Right atrium auricular region (tissue), 2 donors: ENCODE measurements around the gene ELFN1. TPM values are rescaled to one million over a fixed set of nuclear protein-coding genes. Genes with fewer than 3 reads are reported as not detected.
A peak's percentile ranks its signal among the peaks of the same experiment; 100 is the strongest.

Experiments used
- DNase-seq: peaks from one replicate; pipeline ENCODE4 v3.0.0-alpha.2; 2019; ENCODE audit warnings: low spot score
- H3K27ac ChIP-seq, 2 donors: fragments of 200-600 bp; sonication (generic); 1 replicate in 1 of 2; 2 replicates in 1 of 2; pipeline ENCODE4 v1.5.1; 2016 to 2019
- H3K27me3 ChIP-seq, 2 donors: fragments of 200-600 bp; sonication (generic); one replicate each; pipeline versions ENCODE4 v1.5.1 to v1.6.0; 2017 to 2019
- H3K36me3 ChIP-seq: fragments of 200-600 bp; sonication (generic); one replicate; pipeline ENCODE4 v1.5.1; 2016
- H3K4me1 ChIP-seq, 2 donors: fragments of 200-600 bp; sonication (generic); one replicate each; pipeline versions ENCODE4 v1.5.1 to v1.6.0; 2017 to 2019
- H3K4me3 ChIP-seq, 2 donors: fragments of 200-600 bp; sonication (generic); 1 replicate in 1 of 2; 2 replicates in 1 of 2; pipeline ENCODE4 v1.5.1; 2017 to 2019; ENCODE audit warnings: mild to moderate bottlenecking in 1 of 2, moderate library complexity in 1 of 2
- H3K9me3 ChIP-seq, 2 donors: fragments of 200-600 bp; sonication (generic); one replicate each; pipeline ENCODE4 v1.5.1; 2019
- CTCF ChIP-seq, 2 donors: fragments of 200-600 bp; sonication (generic); IDR thresholded peaks; one replicate each; pipeline ENCODE4 v1.5.1; 2019; ENCODE audit warnings: antibody characterized with exemption in 2 of 2
- total RNA-seq, 2 donors: library from RNA; depleted of rRNA; stranded (reverse); fragments of >200 nt; gene quantifications; one replicate each; pipeline ENCODE4 v1.1.0, GENCODE V29; 2016

The ELFN1 gene
- total RNA-seq, 2 donors from 2014 or later, result 6.5 to 15.3 TPM

- no peaks in the 10 kb centered on the region for H3K27me3 ChIP-seq
- no peak for TF ChIP-seq CTCF (IDR thresholded peaks at IDR 0.05)
- no peaks in the 10 kb centered on the region for H3K9me3 ChIP-seq
- H3K27ac ChIP-seq, result no peak overlapping the region
- H3K4me3 ChIP-seq, result no peak overlapping the region
- no peak for DNase-seq
- H3K36me3 ChIP-seq, result no peaks in the 10 kb centered on the region
- peaks cover 0 to 18% of the 10 kb centered on the region in 2 donors for H3K4me1 ChIP-seq
These were observed 83.4 kb downstream of the ELFN1 start for GRCh38 chr7:1753564-1753867.

GRCh38 chr7:1754345-1754908 is 84.3 kb downstream of the ELFN1 start:
- no peak for TF ChIP-seq CTCF (IDR thresholded peaks at IDR 0.05)
- no peak for DNase-seq
- H3K27ac ChIP-seq, result no peak overlapping the region
- H3K36me3 ChIP-seq, result no peaks in the 10 kb centered on the region
- H3K4me3 ChIP-seq, result no peak overlapping the region
- no peaks in the 10 kb centered on the region for H3K27me3 ChIP-seq
- H3K9me3 ChIP-seq, result no peaks in the 10 kb centered on the region
- H3K4me1 ChIP-seq, result peaks cover 0 to 17% of the 10 kb centered on the region in 2 donors

- no peak for TF ChIP-seq CTCF (IDR thresholded peaks at IDR 0.05)
- H3K9me3 ChIP-seq, result no peaks in the 10 kb centered on the region
- DNase-seq, result no peak
- no peaks in the 10 kb centered on the region for H3K27me3 ChIP-seq
- H3K27ac ChIP-seq, result no peak overlapping the region
- H3K36me3 ChIP-seq, result no peaks in the 10 kb centered on the region
- H3K4me1 ChIP-seq, result peaks cover 0 to 9% of the 10 kb centered on the region in 2 donors
- H3K4me3 ChIP-seq, result no peak overlapping the region
These were observed 85.9 kb downstream of the ELFN1 start for GRCh38 chr7:1755783-1756625.

- DNase-seq, result no peak
- H3K36me3 ChIP-seq, result no peaks in the 10 kb centered on the region
- no peak overlapping the region for H3K27ac ChIP-seq
- H3K4me1 ChIP-seq, result peaks cover 0 to 9% of the 10 kb centered on the region in 2 donors
- TF ChIP-seq CTCF (IDR thresholded peaks at IDR 0.05), result no peak
- no peak overlapping the region for H3K4me3 ChIP-seq
- no peaks in the 10 kb centered on the region for H3K27me3 ChIP-seq
- peaks cover 0 to under 1% of the 10 kb centered on the region in 2 donors for H3K9me3 ChIP-seq
These were observed 87.5 kb downstream of the ELFN1 start for GRCh38 chr7:1757601-1758000.

GRCh38 chr7:1758028-1758858 is 88.2 kb downstream of the ELFN1 start:
- Histone ChIP-seq H3K9me3 (peaks cover 0 to 7% of the 10 kb centered on the region in 2 donors), H3K4me3 (no peak overlapping the region), H3K27ac (peak overlapping the region in 1 of 2 donors; percentile 51), H3K36me3 (no peaks in the 10 kb centered on the region), H3K27me3 (no peaks in the 10 kb centered on the region), H3K4me1 (peaks cover 0 to 9% of the 10 kb centered on the region in 2 donors)
- no peak for DNase-seq
- TF ChIP-seq CTCF (IDR thresholded peaks at IDR 0.05), result peak in 1 of 2 donors; percentile 64
